Measurements from ENCODE around the gene C1QL1. TPM values are rescaled to one million over a fixed set of nuclear protein-coding genes. Genes with fewer than 3 reads are reported as not detected.

Gene C1QL1
- total RNA-seq, 1 experiment from 2014 or later = 8.6 TPM

DNA sequence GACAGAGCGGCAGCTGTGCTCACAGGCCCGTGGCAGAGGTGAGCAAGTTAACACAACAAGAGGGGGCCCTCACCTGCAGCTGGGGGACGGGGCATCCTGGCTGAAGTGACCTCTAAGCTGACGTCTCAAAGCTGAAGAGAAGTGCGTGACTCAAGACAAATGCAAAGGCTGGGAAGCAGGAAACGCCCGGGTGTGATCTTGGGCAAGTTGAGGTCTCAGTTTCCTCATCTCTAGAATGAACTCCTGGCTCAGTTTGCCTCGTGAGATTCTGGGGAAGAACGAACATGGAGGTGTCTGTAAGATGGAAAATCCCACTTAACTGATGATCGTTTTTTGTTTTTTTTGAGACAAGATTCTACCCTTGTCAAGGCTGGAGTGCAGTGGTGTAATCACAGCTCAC, 40.1 kb upstream of the C1QL1 start:
- Histone ChIP-seq H3K4me3 (ENCODE audit: low read depth, low read length, poor library complexity, severe bottlenecking) (no peak overlapping the region), H3K36me3 (ENCODE audit: insufficient read depth, low read length, poor library complexity, severe bottlenecking) (no peaks in the 10 kb centered on the region), H3K27me3 (replicated peaks; ENCODE audit: insufficient read depth, low read depth, low read length, poor library complexity) (no peaks in the 10 kb centered on the region), H3K4me1 (ENCODE audit: insufficient read depth, low read length, poor library complexity, severe bottlenecking) (no peaks in the 10 kb centered on the region), H3K27ac (ENCODE audit: low read depth, low read length, poor library complexity, severe bottlenecking) (no peak overlapping the region), H3K9me3 (ENCODE audit: low read depth, low read length, poor library complexity, severe bottlenecking) (no peaks in the 10 kb centered on the region)
- TF ChIP-seq EZH2 (IDR thresholded peaks at IDR 0.05; ENCODE audit: borderline replicate concordance, low read depth, low read length, poor library complexity, severe bottlenecking) = no peak
- TF ChIP-seq, protein P1, sequence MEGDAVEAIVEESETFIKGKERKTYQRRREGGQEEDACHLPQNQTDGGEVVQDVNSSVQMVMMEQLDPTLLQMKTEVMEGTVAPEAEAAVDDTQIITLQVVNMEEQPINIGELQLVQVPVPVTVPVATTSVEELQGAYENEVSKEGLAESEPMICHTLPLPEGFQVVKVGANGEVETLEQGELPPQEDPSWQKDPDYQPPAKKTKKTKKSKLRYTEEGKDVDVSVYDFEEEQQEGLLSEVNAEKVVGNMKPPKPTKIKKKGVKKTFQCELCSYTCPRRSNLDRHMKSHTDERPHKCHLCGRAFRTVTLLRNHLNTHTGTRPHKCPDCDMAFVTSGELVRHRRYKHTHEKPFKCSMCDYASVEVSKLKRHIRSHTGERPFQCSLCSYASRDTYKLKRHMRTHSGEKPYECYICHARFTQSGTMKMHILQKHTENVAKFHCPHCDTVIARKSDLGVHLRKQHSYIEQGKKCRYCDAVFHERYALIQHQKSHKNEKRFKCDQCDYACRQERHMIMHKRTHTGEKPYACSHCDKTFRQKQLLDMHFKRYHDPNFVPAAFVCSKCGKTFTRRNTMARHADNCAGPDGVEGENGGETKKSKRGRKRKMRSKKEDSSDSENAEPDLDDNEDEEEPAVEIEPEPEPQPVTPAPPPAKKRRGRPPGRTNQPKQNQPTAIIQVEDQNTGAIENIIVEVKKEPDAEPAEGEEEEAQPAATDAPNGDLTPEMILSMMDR (conservative IDR thresholded peaks at IDR 0.05; ENCODE audit: low read depth, low read length) = no peak
- intact Hi-C loops (cut with micrococcal nuclease; ENCODE audit: unreplicated experiment) = no loop called here
- ChIA-PET POLR2A (ENCODE audit: low non-redundant PET) (no interaction called here), CTCF (interaction anchor here (0.6 to 0.7 kb wide), 2 partner anchors 91 to 245 kb away, joined by 4 read pairs; no protein-coding TSS in a partner anchor)
- DNase-seq (ENCODE audit: low spot score) = no peak
- no TSS peak for BruUV-seq (replicated peaks)

DNA sequence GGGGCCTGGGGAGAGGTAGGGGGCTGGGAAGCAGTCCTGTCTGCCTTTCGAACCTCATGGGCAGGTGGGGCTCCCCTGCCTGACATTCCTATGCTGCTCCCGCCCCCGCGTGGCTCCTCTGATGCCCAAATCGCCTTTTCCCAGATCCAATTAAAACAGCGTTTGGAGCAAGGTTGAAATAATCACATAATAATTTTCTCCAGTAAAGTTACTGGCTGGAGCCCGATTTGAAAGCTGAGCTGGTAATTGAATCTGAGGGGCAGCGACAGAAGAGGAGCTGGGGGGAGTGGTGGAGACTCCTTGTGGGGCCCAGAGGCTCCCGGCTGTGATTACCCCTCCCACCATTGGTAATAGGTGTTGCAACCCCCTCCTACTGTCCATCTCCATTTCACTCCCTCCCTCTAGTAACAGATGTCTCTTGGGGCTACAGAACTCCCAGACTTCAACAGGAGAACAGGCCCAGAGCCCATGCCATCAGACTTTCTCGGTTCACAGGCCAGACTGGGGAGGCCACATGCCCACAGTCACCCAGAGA, 38.9 kb upstream of the C1QL1 start:
- Histone ChIP-seq H3K9me3 (ENCODE audit: low read depth, low read length, poor library complexity, severe bottlenecking) (no peaks in the 10 kb centered on the region), H3K4me1 (ENCODE audit: insufficient read depth, low read length, poor library complexity, severe bottlenecking) (no peaks in the 10 kb centered on the region), H3K36me3 (ENCODE audit: insufficient read depth, low read length, poor library complexity, severe bottlenecking) (no peaks in the 10 kb centered on the region), H3K27ac (ENCODE audit: low read depth, low read length, poor library complexity, severe bottlenecking) (no peak overlapping the region), H3K27me3 (replicated peaks; ENCODE audit: insufficient read depth, low read depth, low read length, poor library complexity) (no peaks in the 10 kb centered on the region), H3K4me3 (ENCODE audit: low read depth, low read length, poor library complexity, severe bottlenecking) (no peak overlapping the region)
- no peak for DNase-seq (ENCODE audit: low spot score)
- intact Hi-C loops (cut with micrococcal nuclease; ENCODE audit: unreplicated experiment) = no loop called here
- ChIA-PET POLR2A (ENCODE audit: low non-redundant PET) (no interaction called here), CTCF (no interaction called here)
- TF ChIP-seq EZH2 (IDR thresholded peaks at IDR 0.05; ENCODE audit: borderline replicate concordance, low read depth, low read length, poor library complexity, severe bottlenecking) = no peak
- TF ChIP-seq, protein P1 (conservative IDR thresholded peaks at IDR 0.05; ENCODE audit: low read depth, low read length) = no peak
- no TSS peak for BruUV-seq (replicated peaks)

DNA sequence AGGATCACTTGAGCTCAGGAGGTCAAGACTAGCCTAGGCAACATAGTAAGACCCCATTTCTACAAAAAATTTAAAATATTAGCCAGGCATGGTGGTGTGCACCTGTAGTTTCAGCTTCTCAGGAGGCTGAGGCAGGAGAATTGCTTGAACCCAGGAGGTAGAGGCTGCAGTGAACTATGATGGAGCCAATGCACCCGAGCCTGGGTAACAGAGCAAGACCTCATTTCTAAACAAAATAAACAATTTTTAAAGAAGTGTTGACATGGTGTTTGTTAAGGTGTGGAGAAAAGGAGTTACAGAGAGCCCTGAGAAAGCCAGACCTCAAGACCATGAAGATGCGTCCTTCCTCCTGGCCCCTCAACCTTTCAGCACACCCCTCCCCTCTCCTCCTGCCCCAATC, 37.6 kb upstream of the C1QL1 start:
- no peaks in the 10 kb centered on the region for H3K27me3 ChIP-seq (replicated peaks; ENCODE audit: insufficient read depth, low read depth, low read length, poor library complexity)
- H3K9me3 ChIP-seq (ENCODE audit: low read depth, low read length, poor library complexity, severe bottlenecking) = no peaks in the 10 kb centered on the region
- H3K4me1 ChIP-seq (ENCODE audit: insufficient read depth, low read length, poor library complexity, severe bottlenecking) = no peaks in the 10 kb centered on the region
- POLR2A ChIA-PET (ENCODE audit: low non-redundant PET) = no interaction called here
- BruUV-seq (replicated peaks) = no TSS peak
- TF ChIP-seq, protein P1 (conservative IDR thresholded peaks at IDR 0.05; ENCODE audit: low read depth, low read length) = no peak
- no peak for TF ChIP-seq EZH2 (IDR thresholded peaks at IDR 0.05; ENCODE audit: borderline replicate concordance, low read depth, low read length, poor library complexity, severe bottlenecking)
- CTCF ChIA-PET = no interaction called here
- DNase-seq (ENCODE audit: low spot score) = no peak
- H3K27ac ChIP-seq (ENCODE audit: low read depth, low read length, poor library complexity, severe bottlenecking) = no peak overlapping the region
- H3K36me3 ChIP-seq (ENCODE audit: insufficient read depth, low read length, poor library complexity, severe bottlenecking) = no peaks in the 10 kb centered on the region
- no peak overlapping the region for H3K4me3 ChIP-seq (ENCODE audit: low read depth, low read length, poor library complexity, severe bottlenecking)
- intact Hi-C loops (cut with micrococcal nuclease; ENCODE audit: unreplicated experiment) = no loop called here

All from A673 (cell line).